CD4-positive, alpha-beta T cell treated with Interleukin-12 subunit alpha and Interleukin-12 subunit beta, for 1 hour (primary cell): ENCODE results near the gene SERPINB12.

Experiments used
- DNase-seq: peaks from one replicate; pipeline ENCODE4 v3.0.0-alpha.2; 2020

SERPINB12 gene, protein sequence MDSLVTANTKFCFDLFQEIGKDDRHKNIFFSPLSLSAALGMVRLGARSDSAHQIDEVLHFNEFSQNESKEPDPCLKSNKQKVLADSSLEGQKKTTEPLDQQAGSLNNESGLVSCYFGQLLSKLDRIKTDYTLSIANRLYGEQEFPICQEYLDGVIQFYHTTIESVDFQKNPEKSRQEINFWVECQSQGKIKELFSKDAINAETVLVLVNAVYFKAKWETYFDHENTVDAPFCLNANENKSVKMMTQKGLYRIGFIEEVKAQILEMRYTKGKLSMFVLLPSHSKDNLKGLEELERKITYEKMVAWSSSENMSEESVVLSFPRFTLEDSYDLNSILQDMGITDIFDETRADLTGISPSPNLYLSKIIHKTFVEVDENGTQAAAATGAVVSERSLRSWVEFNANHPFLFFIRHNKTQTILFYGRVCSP

DNA sequence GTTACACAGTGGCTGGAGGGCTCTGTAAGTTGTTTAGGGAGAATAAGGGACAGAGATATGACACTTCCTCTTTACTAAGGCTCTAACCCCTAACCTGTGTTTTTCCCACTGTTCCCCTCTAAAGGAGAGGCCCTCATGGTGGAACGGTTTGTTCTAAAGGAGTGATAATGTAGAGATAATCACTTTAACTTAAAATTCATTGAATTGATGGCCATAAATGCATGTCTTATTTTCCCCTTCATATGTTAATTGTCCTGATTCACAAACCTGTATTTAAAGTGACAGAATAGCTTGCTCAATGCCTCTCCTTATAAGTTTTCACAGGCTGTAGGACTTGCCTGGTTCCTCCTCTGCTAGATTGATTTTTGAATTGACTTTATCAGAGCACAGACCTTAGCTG, at the start of gene SERPINB12:
SERPINB12 (plus strand) TSS at position 301 of the 400 bp plus-strand sequence. CDS start 13,791 bp downstream, outside the sequence.
- no peak for DNase-seq

DNA sequence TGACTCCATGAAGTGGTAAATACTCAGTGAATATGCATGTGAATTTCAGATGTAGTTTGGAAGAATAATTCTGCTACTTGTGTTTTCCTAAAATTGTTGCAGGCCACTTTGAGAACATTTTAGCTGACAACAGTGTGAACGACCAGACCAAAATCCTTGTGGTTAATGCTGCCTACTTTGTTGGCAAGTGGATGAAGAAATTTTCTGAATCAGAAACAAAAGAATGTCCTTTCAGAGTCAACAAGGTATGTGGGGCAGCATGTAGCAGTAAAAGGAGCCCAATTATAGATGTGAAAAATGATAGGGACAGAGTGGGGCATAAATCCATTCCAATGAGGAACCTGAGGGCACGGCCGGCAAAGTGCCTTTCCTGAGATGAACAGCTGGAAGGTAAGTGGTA, 49.3 kb upstream of the SERPINB12 start:
- no peak for DNase-seq

DNA sequence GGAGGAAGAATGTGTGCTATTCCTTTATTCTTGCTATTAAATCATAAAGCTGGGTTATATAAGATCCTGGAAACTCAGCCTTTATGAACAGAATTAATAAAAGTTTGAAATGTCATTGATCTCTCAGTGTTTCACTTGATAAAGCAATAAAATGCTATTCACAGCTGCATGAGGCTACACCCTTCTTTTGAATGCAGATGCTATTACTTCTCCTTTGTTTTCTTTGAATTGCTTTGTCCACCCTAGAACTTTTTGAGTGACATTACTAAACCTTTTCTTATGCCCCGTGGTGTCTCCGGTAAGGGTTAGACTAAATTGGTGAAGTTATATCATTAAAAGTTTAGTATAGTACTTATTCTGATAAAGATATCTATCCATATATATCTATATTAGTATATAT, 46.5 kb upstream of the SERPINB12 start:
- no peak for DNase-seq

DNA sequence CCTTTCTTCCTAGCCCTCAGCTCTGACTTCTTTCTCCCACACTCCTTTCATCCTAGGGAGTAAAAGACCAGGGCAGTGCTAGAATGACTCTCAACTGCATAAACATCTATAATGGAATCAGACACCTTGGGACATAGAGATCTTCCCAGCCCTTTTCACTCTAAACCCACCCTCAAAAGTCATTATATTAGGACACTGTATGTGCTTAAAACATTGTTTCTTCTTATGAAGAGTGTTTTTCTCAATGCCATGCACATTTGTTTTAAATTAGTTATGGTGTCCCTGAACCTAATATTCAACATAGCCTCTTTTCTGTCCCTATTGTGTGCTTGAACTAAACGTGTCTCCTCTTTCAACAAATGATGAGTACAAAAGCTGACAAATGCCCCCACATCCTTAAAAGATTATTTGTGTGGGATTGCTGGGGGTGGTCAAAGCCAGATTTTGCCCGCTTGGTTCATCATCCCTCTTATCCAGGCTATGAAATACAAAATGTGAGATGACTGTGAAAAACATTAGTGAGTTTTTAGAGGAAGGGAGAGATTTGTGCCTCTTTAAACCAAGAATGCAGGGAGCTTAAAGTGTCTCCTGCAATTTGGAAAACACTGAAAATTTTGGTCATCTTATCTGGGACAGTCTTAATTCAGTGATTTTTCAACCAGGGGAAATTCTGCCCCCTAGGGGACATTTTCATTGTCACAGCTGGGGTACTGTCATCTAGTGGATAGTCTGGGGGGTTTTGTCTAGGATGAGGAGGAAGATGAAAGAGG, 36.4 kb upstream of the SERPINB12 start:
- DNase-seq: peak; percentile 8

DNA sequence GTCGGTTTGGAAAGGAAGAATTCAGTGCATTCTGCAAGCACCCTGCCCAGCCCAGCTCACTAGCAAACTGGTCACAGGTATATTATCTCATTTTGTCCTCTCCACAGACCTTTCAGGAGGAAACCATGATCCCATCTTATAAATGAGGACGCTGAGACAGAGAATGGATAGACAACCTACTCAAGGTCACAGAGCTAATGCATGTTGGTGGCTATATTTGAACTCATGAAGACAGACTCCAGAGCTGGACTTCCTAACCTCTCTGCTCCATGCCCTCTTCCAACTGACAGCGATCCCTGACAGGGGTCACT, 35.9 kb upstream of the SERPINB12 start:
- no peak for DNase-seq

DNA sequence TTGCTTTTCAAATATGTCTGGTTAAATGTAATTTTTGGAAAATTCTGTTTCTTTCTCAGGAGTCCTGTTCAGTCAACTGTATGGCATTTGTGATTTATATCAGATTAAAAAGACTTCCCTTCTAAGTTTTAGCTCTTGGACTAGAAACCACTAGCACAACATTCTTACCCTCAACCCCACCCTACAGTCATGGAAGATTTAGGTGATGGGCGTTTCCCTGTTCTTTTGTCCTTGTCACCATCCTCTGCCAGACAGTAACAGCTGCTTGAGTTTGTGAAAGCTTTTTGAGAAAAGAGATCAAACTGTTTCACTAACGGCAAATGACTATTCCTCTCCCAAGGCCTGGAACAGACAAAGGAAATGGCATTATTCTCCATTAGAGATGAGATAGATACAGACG, 33.6 kb upstream of the SERPINB12 start:
- no peak for DNase-seq

DNA sequence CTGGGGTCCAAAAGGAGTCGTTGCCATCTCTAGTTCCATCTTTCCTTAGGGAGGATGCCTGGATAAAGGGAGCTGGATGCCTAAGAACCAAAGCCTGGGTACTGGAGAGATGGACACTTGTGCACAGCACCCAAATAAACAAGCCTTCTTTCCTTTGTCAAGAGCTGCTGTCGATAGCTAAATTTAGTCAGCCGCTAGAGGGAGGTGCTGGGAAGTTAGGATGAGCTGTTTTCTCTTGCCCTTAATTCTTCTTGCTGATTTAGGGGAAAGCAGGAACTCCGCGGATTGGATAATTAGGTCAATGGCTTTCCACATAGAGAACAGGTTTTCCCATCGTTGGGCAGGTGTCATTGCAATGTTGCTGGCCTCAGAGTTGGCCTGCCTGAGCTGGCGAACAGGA, 30.9 kb upstream of the SERPINB12 start:
- DNase-seq: no peak

DNA sequence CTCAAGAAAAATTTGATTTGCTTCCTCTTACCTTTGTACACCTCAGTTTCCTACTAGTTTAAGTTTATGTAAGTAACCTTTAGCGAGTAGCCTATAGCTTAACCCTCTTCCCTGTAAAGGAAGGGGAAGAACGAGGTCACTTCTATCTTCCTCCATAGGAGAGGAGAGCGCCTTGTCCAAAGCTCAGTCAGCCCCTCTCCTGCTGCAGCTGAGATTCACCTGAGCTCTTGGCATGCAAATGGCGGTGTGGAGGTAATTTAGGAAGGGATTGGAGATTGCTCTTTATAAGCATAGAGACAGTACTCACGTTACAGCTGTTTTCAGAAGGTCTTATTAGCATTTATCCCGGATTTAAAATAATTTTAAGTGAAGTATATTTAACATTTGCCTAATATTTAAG, 27.8 kb upstream of the SERPINB12 start:
- DNase-seq: no peak

DNA sequence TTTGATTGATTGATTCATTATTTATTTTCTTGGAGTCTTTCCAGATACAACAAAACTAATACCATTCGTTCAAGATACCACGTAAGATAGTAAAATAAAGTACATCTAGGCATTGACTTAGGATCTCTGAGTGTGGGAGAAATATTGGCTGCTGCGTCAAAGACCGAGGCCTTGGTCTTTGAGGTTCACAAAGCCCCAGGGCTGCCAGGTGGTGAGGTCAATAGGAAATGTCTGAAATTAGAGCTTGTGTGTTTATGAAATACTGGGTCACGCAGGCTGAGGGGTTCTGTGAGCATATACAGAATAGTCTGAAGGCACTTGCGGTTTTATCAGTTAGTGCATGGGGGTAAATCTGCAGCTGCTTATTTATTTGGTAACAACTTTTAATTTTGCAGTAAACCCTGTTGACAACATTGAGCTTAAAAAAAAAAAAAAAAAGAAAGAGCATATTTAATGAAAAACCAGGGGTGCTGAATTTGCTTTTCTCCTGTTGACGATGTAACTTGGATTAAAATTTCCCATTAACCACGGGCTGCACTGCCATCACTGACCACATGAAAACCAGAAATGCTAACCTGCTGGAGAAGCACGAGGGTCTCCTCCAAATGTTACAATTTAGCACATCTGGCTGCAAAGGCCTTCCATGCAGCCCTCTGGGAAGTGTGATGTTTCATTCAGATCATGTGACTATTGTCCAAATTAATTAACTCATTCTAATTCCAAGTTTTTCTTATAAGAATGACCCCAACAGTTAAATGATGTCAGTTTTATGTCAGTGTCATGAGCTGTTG, 27.1 kb upstream of the SERPINB12 start:
- no peak for DNase-seq

DNA sequence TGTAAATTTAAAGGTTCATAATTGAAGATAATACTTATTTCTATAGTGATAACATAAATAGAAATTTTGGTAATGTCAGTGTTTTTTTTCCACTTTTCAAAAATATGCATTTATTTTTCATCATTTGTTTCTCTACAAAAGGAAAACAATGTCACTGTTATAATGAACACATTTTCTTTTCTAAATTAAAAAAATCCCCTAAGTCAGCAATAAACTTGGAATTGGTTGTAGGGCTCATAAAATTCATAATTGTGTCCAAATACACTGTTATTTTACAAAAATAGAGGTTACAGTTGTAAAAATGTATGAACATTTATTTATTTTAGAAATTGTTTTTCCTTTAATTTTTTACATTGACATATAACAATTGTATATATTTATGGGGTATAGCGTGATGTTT, 26.4 kb upstream of the SERPINB12 start:
- no peak for DNase-seq

DNA sequence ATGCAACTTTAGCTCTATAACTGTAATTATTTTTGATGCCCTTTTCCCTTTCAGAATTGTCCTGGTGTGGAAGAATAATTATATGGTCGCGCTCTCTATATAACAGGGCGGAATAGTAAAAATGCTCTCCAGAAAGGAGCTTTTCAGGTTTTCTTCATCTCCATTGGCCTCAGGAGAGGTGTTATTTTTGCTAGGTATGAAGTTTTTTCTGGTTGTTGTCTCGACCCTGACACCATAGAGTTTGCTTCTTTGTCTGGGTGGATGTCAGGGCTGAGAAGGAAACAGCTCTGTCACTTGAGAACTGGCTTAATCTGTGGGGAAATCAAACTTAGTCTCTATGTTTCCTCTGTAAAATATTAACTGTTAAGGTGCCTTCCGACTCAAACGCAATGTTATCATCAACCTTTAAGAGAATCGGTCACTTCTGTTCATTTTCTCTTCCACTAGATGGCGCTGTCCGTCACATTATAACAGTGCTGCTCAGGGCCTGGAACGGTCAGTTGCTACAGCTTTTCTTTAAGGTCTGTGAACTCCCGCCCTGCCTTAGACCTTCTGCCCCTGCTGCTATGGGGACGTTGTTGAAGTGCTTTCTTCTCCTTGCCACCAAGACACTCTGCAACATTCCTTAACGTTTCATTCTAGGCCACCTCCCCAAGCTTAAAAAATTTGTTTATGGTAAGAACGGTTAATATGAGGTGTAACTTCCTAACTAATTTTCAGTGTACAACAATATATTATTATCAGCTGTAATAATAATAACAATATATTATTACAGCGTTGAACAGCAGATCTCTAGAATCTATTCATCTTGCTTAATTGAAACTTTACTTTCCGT, 23.8 kb upstream of the SERPINB12 start:
- DNase-seq: peak; percentile 62

DNA sequence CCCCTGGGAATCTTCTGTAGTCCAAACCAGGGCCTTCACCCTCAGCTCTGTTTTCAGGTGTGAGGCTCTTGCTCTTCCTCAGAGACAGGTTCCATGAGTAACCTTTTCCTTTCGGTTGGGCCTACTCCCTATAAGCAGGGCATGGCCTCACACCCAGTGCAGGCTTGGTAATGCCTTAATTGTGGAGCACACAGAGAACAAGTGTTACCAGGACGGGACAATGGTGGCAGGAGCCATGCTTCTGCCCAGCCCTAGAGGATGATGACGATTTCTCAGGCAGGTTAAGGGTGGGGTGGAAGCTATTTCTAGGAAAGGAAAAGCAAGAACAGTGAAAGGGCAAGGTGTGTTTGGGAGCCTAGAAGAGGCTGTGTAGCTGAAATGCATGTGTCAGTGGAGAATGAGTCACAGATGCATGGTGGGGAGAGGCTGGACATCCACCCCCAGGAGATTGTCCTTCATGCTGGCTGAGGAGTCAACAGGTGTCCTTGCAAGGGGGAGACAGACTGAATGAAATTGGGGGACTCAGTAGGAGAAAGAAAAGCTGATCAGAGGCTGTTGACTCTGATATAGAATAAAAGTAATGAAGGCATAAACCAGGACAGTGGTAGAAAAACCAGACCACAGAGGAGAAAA, 22.0 kb upstream of the SERPINB12 start:
- DNase-seq: no peak

DNA sequence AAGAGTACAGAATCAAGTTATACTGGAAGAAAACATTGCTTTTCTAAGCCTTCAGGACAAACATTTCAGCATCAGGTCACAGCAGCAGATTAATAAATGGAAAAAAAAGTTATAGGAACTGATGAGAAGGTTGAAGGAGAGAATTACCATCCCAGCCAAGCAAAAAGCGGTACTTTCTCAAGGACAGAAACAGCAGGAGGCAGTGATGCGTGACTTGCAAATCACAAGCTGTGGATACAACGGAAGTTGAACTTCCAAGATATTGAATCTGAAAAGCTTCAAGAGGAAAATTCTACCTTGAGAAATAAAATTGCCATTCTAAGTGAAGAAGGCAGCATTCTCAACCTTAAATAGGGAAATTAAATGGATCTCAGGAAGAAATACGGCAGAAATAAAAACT, 18.5 kb upstream of the SERPINB12 start:
- no peak for DNase-seq

DNA sequence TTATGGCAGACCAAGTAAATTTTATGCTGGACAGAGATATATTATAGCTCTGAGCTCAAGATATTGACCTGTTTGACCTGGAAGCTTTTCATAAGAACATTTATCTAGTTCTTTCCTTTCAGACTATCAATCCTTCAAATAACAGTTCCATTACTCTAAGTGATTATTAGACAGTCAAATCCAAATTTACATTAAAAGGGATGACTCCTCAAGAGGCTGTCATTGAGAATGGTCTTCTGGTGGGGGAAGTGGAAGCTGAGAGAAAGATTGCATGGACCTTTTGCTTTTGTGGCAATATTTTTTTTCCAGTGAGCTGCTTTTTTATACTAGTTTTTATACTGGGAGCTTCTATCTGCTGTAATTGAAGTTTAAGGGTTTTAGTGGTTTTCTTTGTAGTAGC, 14.9 kb upstream of the SERPINB12 start:
- no peak for DNase-seq

DNA sequence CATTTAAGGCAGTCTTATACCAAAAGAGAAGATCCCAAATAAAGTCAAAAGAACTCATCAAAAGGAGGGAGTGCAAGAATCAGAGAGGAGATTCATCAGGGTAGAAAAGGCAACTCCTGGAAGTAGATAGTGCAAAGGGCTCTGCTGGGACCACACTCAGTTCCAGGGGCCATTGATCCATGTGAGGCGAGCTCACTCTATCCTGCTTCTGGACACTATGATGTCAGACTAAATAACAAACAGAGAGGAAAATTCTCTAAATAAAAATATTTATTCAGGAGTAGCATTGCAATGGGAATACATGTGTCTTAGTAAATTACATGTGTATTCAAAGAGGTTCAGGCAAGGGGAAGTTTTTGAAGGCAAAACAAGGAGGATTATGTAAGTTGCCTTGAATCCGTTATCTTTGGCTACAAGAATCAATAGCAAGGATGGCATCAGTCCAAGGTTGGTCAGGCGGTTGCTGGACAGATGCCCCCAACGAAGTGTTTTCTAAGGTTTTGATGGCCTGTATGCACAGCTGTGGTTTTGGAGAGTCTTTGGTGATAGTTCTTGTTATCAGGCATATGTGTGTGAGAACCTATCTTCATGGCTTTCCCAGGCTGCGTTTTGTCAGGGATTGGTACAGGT, 13.2 kb upstream of the SERPINB12 start:
- no peak for DNase-seq

DNA sequence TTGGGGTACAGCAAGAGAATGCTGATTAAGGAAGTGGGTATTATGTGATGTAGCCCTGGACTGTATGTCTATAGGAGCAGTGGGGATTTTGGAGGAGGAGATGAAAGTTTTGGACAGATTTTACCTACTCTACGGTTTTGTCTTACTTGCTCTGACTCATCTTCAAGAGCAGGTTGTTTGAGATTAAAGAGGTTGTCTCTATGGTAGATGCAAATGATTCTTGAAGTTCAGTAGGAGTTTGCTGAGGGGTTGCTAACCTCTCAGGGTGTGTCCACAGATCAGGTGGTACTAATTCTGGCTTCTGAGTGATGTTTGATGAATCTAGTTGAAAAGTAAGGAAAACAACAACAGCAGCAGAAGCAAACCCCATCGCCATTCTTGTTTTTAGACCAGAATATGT, 9.7 kb upstream of the SERPINB12 start:
- no peak for DNase-seq

DNA sequence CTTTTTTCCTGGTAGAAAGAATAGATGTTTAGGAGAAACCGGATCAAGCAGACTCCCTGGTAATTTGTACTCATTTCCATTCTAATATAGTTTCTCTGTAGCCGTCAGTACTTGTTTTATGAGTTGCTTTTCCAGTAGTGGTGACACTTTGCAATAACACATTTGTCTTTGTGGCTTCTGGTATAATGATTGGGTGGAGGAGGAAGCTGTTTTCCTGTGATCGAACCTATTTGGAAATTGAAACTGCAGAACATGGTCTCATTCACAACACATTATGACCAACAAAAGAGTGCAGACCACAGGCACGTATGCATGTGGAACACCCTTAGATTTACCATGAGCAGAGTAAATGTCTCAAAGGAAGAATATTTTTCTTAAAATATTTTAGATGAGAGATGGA, 7.6 kb upstream of the SERPINB12 start:
- DNase-seq: no peak

DNA sequence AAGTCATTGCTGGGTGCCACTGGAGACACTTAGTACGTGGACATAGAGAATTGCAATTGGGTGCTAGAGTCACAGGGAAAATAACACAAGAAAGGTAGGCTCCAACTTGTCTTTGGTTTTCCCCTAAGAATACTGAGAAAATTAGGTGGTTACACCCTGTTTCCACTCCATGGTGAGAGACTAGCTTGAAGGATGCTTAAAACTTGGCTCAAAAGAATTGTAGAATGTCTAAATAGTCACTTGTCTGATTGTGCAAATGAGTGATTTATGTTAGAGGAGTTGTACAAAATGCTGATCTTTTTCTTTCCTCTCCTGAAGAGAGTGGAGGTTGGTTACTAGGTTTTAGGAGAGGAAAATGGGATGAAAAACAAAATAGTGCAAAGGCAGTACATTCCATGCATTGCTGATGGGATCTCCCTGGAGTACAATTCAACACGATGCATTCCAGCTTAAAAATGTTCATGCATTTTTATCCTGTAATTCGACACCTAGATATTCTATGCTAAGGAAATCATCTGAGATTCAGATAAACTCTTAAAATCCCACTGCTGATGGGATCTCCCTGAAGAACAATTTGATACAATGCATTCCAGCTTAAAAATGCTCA, 2.2 kb upstream of the SERPINB12 start:
- no peak for DNase-seq

DNA sequence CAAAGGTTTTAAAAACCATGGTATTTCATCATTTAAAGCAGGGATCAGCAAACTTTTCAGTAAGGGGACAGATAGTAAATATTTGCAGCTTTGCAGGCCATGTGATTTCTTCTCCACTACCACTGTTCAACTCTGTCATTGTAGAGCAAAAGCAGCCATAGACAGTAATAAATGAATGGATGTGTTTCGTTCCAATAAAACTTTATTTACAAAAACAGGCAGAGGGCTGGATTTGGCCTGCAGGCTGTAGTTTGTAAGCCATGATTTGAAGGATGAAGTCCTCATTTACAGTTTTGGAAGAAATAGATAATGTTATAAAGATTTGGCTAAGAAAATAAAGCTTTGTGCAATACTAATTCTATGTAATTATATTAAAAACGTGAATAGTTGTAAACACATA, 1.8 kb downstream of the SERPINB12 start:
- no peak for DNase-seq

DNA sequence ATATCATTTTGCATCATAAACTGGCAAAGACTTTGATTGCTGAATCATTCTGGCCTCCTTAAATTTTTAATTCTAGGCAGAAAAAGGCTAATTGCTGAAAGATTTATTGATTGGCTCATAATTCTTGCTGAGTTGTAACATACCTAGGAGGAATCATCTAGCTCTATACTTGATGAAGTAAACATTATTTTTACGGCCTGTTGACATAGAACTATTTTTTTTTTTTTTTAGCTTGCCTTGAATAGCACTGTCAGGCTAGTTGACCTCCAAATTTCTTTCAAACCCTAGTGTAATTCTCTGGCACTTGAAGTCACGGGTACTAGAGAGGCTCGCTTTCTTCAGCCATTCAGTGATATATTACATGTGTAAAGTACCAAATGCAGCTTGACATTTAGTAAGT, 2.8 kb downstream of the SERPINB12 start:
- no peak for DNase-seq

DNA sequence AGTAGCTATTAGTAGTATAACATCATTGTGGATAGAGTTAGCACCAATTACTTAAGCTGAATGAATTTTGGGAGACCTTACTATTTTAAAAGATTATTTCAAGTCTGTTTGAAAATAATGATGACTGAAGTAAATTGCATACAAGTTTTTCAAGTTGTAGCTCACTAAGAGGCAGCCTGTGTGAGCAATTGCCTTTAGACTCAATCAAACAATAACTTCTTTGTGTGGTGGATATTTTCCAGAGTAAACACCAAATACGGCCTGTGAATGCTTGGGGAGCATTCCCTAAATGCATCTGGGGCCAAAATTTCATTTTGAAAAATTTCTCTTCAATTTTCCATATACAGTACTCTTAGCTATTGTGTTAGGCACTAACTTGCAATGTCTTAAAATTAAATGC, 7.9 kb downstream of the SERPINB12 start:
- no peak for DNase-seq
